Left cardiac atrium (tissue), 4 donors: Measurements from ENCODE around the gene PLCH2. TPM values are rescaled to one million over a fixed set of nuclear protein-coding genes. Genes with fewer than 3 reads are reported as not detected.
A peak's percentile ranks its signal among the peaks of the same experiment; 100 is the strongest.
"Not testable (repeated sequence)": the region's sequence is repeated elsewhere in the genome, so short reads cannot be mapped to it uniquely, and the experiment has no call there.

Experiments
- ATAC-seq, 2 donors: fragments of 200-7000 bp; cut with Tn5 transposase; one replicate each; pipeline ENCODE4 v1.9.1; 2020; ENCODE audit warnings: mild to moderate bottlenecking in 2 of 2, moderate library complexity in 2 of 2
- DNase-seq: peaks from one replicate; pipeline ENCODE4 v3.0.0-alpha.2; 2020
- intact Hi-C, 2 donors: fragments of 100-400 bp; cut with DNase I; formaldehyde crosslinking; loops; one replicate each; pipeline versions ENCODE4 v1.14.1 to v1.15.1; 2022 to 2023
- total RNA-seq, 2 donors: library from RNA; stranded (reverse); fragmentation: NEBNext Ultra II Directional; extraction: Animal tissue kit (Norgen Biotek cat#: 25700); gene quantifications; one replicate each; pipeline ENCODE4 v1.2.1, GENCODE V29; 2021
- donor health status: DM: no; HTN: yes; CAD: no.
- donor health status: DM: no; HTN: yes; CAD: no; lungs with severe emphysema.
- donor health status: DM: yes; HTN: yes; CAD: no.
- donor health status: Dilated cardiomyopathy.

PLCH2 gene
- total RNA-seq, 2 donors from 2014 or later, result 0.13 to 0.74 TPM

DNA sequence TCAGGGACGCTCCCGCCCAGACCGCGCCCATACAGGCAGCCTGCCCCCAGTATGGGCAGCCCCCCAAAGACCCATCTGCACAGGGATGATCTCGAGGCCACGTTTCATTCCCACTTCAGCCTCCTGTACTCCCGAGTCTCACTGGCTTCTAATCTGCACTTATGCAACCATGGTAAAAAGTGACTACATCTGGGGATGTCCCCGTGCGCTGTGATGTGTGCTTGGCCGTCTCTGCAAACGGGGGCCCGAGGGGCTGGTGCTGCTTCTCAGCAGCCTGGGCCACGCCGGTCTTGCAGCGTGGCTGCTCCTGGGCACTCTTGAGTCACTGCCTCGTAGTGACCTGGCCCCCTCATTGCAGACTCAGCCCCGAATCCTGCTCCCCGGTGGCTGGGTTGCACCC, 17.4 kb upstream of the PLCH2 start:
- intact Hi-C loops, result no loop called here
- no peak for ATAC-seq
- no peak for DNase-seq

DNA sequence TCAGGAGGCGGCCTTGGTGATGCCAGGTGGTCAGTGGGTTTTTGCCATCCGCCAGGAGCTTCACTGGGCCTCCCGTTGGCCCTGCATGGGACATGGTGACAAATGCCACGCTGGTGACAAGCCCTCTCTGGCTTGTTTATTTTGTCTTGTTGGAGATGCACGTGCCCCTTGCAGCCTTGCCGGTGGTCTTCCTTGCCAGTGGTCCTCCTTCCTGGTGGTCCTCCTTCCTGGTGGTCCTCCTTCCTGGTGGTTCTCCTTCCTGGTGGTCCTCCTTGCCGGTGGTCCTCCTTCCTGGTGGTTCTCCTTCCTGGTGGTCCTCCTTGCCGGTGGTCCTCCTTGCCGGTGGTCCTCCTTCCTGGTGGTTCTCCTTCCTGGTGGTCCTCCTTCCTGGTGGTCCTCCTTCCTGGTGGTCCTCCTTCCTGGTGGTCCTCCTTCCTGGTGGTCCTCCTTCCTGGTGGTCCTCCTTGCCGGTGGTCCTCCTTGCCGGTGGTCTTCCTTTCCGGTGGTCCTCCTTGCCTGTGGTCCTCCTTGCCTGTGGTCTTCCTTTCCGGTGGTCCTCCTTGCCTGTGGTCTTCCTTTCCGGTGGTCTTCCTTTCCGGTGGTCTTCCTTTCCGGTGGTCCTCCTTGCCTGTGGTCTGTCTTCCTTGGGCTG, 16.9 kb upstream of the PLCH2 start:
- intact Hi-C loops, ATAC-seq, DNase-seq: not testable (repeated sequence)

DNA sequence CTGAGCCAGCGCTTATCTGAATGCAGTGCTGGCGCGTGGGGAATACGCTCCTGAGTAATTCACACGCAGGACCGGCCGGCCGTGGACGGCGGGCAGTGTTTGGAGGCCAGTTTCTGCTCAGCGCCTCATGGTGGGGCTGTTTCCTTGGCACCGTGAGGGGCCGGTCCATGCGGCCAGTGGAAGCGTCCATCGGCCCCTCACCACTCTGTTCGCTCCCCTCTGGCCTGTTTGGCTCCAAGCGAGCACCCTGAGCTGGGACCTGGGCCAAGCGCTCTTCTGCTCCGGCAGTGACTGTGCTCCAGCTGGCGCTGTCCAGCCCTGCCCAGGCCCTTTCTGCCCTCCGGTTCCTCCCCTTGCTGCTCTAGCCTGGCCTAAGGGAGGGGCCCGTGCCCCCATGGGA, 16.3 kb upstream of the PLCH2 start:
- ATAC-seq (peak; percentile 80 to 86), DNase-seq (peak; percentile 49)
- intact Hi-C loops, result no loop called here

- no peak for DNase-seq
- ATAC-seq, result no peak
- intact Hi-C loops, result no loop called here
These were observed 15.9 kb upstream of the PLCH2 start for GRCh38 chr1:2460203-2460602.

DNA sequence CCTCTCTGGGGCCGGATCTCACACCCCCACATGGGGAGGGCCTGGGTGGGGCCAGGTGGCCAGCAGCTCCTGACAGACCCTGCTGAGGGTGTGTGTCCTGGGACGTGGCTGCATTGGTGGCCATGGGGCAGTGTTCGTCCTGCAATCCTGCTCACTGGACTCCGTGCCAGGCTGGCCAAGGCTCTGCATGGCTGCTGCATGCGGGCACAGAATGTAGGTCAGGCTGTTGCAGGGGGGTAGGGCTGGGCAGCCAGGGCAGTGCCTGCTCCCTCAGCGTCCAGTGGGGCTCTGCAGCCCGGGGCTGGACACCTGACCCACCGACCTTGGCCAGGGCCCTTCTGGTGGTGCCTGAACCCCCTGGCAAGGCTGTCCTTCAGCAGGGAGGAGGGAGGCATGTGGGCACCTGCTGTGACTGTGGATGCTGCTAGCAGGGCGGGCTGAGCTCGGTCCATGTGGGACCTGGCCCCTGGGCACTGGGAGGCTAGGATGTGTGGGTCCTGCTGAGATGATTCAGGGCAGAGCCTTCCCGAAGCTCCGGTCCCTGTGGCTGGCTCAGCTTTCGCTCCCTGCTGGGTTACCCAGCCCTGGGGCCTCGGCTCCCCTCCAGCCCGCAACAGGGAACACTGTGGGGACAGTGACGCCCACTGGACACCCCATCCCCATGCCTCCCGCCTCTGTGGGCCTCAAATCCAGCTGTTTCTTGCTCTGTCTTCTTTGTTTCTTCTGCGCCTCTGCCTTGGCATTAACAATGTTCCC, 14.9 kb upstream of the PLCH2 start:
- intact Hi-C loops, result no loop called here
- no peak for DNase-seq
- no peak for ATAC-seq

DNA sequence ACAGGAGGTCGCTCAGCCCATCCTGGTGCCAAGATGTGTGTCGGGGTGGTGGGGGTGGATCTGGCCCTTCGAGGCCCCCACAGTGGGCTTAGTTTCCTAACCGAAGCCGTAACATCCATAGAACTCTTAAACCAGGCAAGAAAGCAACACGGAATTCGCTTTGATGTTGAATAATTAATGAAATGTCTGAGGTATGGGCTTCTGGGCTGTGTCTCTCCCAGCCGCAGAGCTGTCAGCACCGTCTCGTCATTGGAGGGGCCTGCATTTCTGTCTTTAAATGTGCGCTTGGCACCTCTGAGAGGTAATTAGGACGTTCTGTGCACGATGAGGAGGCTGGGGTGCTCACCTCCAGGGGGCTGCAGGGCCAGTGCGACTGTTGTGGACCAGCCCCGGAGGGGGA, 13.3 kb upstream of the PLCH2 start:
- intact Hi-C loops, result no loop called here
- DNase-seq (no peak), ATAC-seq (no peak)

DNA sequence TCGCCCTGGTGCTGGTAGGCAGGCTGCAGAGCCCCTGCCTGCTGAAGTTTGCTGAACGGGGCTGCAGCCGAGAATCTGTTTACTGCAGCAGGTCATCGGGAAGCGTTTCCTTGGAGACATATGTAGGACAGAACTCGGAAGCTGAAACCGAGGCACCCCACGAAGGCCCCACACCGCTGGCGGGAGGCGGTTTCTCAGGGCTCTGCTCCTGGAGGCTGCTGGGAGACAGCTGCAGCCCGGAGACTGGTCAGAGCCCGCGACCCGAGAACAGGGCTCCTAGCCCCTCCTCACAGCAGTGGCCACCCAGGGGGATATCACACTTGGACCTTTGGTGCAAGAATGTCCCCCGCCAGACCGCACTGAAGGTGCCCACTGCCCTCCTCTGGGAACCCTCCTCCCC, 12.7 kb upstream of the PLCH2 start:
- intact Hi-C loops, result no loop called here
- DNase-seq (no peak), ATAC-seq (no peak)

DNA sequence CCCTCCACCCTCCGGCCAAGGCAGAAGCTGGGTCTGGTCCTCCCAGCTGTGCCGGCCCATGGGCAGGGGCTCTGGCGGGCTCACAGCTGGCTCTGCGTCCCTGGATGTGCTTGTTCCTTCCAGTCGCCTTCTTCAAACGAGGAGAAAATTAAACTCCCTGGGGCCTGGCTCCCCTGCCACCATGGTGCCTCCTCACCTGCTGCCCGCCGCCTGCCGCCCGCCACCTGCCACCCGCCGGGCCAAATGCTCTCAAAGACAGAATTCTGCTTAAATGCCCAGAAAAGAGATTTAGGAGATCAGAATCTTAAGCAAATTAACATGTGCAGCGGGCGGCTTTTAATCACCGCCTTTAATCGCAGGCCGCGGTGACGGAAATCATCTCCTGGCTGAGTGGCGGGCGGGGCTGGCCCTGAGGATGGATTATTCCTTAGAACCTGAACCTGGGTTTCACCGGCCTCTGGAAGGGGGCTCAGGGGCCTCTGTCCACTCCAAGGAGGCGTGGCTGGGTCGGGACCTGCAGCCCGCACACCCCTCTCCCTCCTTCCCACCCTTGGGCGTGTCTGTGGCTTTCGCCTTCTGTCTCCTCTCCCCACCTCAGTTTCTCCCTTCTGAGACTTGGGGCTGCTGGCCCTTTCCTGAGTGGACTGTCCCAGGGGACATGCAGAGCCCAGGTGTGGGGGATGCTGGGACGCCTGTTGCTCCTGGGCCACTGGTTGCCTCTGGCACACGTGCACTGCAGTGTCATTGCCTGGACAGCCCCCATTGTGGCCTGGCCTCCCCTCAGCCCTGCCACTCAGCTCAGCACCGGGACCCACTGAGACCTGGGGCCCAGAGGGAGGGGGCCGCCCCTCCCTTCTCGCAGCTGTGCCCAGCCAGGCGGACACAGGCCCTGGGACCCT, 10.5 kb upstream of the PLCH2 start:
- ATAC-seq, result no peak
- intact Hi-C loops, result no loop called here

GRCh38 chr1:2466270-2466665, 9.8 kb upstream of the PLCH2 start:
- ATAC-seq (no peak), DNase-seq (no peak)
- intact Hi-C loops, result no loop called here

More for the DNA sequence above, 10.5 kb upstream of the PLCH2 start:
- no peak for DNase-seq

GRCh38 chr1:2466958-2467554, 9.0 kb upstream of the PLCH2 start:
- no peak for DNase-seq
- ATAC-seq, result no peak
- intact Hi-C loops, result no loop called here

DNA sequence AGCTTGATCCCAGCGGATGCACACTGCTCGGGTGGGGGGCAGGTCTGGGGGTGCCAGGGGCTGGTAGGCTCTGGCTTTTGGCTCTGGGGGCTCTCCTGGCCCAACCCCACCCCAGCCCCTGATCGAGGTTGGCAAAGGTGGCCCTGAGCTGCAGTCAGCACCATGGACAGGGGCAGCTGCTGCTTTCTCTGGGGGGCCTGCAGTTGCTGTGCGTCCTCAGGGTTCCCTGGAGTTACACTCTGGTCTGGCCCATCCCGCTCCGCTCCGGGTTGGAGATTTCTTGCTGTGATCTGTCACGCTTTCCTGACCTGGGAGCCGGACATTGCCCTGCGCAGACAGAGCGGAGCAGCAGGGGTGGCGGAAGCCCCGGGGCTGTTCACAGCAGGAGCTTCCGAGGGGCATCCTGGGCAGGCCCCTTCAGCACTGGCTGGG, 8.0 kb upstream of the PLCH2 start:
- peak; percentile 37 for DNase-seq
- intact Hi-C loops, result no loop called here
- peak in 1 of 2 donors; percentile 56 for ATAC-seq

- ATAC-seq, result no peak
- intact Hi-C loops, result no loop called here
- DNase-seq, result no peak
These were observed 7.5 kb upstream of the PLCH2 start for GRCh38 chr1:2468540-2468939.

DNA sequence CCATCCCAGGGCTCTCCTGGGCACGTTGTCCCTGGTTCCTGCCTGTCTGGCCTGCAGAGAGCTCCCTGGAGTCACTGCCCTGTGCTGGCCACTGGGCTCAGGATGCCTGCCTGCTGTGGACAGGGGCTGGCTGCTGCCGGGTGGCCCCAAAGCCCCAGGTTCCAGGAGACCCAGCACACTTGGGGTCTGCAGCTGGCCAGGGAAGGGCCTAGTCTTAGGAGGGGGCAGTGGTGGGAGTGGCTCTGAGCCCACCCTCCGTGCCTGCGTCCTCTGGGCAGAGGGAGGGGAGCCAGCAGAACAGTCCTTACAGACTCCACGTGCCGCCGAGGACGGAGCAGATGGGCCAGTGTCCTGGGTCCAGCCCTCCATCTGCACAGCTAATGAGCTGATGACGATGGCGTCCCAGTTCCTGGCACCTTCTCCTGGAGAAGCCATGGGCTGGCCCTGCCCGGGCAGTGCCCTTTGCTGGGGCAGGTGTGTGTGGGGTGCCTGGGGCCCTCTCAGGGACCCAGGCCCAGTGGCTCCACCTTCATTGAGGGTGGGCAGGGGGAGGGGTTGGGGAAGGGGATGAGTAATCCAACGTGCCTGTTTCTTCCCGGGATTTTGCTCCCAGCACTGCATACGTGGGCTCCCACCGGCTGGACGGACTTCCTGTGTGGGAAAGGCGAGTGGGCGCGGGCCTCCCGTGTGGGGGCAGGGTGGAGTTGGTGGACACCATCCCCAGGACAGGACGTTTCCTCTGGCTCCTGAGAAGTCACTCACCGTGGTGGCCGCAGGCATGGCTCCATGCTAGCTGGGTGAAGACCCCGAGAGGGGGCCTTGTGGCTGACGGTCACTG, 6.8 kb upstream of the PLCH2 start:
- intact Hi-C loops, result no loop called here
- ATAC-seq (no peak), DNase-seq (no peak)

- intact Hi-C loops, result no loop called here
- ATAC-seq (no peak), DNase-seq (no peak)
These were observed 5.6 kb upstream of the PLCH2 start for GRCh38 chr1:2470290-2471158.

GRCh38 chr1:2471159-2471471, 5.0 kb upstream of the PLCH2 start:
- ATAC-seq, result no peak
- DNase-seq, result no peak
- intact Hi-C loops, result no loop called here

DNA sequence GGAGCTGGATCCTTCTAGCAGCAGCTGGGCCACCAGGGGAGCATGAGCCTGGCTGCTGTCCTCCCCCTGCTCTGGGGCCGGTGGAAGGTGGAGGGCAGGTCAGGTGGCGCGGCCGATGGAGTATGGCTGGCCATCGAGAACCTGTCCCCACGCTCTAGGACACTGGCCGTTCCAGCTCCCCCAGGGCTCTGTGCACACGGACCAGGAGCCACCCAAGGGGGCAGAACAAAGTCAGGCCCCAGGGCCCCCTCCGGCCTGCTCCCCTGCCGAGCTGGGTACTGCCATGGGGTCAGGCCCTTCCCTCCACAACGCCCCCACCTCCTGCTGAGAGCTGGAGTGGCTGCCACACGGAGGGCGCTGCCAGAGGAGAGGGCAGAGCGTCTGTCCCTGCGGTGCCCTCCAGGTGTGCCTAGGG, 4.5 kb upstream of the PLCH2 start:
- intact Hi-C loops, result no loop called here
- DNase-seq (no peak), ATAC-seq (no peak)

- DNase-seq (no peak), ATAC-seq (no peak)
- intact Hi-C loops, result no loop called here
These were observed 4.0 kb upstream of the PLCH2 start for GRCh38 chr1:2472109-2472508.

DNA sequence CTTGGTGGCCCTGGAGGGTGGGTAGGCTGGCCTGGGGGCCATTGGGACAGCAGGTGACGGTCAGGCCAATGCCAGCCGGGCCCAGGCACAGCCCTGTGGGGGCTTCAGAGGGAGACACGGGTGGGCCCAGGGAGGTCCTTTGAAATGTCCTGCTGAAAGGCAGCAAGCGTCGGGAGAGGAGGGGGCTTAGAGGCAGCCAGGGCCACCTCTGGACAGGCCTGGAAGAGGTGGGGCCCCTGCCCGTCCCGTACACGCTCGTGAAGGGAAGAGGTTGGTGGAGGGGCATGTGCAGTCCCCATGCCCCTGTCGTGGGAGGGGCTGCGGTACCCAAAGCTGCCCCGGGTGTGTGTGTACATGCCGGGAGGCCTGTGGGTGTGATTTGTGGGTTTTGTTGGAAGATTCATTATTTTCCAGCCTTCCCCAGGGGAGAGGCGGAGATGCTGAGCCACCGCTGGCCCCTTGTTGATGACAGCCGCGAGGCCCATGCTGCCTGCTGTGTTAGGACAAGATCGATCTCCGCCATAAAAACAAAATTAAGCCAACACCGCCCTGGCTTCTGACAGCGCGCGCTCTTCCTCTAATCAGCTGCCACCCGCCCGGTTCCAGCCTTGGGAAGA, 3.4 kb upstream of the PLCH2 start:
- ATAC-seq, result no peak
- DNase-seq, result no peak
- intact Hi-C loops, result no loop called here
